NCI-H2196 treated with DMSO at 0.1 percent for 48 hours (cell line): Measurements from ENCODE around the gene SLC25A26.

Experiments used
- DNase-seq: peaks from one replicate; lab custom pipeline; 2025; ENCODE audit not compliant: unreplicated experiment; lab: John Stamatoyannopoulos, UW

The SLC25A26 gene

GRCh38 chr3:66317750-66318376, 97.1 kb downstream of the SLC25A26 start:
- no peak for DNase-seq

DNA sequence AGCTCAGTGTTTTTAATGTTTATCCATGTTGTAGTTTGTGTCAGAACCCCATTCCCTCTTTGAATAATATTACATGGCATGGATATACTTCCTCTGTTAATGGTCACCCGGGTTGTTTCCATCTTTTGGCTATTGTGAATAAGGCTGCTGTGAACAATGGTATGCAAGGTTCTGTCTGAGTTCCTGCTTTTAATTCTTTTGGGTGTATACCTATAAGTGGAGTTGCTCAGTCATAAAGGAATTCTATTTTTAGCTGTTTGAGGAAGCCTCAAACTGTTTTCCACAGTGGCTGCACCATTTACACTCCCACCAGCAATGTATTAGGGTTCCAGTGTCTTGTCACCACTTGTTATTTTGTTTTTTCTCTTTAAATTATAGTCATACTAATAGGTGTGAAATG, 99.6 kb downstream of the SLC25A26 start:
- DNase-seq, result no peak

GRCh38 chr3:66322436-66322835, 101.6 kb downstream of the SLC25A26 start:
- DNase-seq, result no peak

DNA sequence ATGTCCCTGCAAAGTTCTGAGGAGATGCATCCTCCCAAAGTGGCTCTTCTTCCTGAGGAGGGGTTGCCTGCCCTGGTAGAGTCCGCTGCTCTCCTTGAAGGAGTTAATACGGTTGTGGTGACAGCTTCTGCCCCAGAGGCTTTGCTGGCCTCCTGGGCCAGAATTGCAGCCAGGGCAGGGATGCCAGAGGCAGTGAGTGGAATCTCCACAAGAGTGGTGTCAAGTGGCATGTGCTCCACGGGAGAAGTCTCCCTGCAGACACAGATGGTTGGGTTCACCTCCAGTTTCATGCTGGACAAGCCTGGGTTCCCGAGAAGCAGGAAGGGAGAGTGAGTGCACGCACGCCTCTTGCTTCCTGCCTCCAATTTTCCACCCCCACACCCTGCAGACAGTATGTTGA, 105.5 kb downstream of the SLC25A26 start:
- no peak for DNase-seq

DNA sequence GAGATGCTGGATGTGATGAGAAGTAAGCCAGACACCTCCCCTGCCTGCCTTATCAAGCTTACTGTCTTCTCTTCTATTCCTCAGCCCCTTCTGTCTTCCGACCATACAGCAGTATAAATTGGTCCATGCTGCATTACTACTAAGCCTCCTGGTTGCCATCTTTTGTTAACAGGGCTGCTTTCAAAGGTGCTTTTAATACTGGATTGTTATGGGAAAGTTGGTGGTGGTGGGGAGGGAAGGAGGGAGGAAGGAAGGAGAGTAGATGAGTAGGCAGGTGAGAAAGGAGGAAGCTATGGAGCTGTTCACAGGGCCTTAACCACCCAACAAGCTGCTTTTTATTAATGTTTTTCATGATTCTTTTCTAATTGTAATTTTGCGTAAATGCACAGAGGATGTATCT, 114.9 kb downstream of the SLC25A26 start:
- DNase-seq, result no peak

- no peak for DNase-seq
Measured at GRCh38 chr3:66336333-66336766, 115.5 kb downstream of the SLC25A26 start.

DNA sequence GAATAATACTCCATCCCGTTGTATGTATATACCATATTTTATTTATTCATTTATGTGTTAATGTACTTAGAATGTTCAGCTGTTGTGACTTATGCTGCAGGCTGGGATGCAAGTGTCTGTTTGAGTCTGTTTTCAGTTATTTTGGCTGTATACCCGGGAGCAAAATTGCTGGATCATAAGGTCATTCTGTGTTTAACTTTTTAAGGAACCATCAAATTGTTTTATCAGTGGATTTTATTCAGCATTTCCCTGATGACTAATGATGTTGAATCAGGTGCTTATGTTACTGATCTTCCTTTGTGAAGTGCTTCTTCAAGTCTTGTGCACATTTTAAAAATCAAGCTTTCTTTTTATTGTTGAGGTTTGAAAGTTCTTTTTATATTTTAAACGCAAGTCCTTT, 118.1 kb downstream of the SLC25A26 start:
- DNase-seq, result no peak

GRCh38 chr3:66342717-66343356, 122.0 kb downstream of the SLC25A26 start:
- no peak for DNase-seq

- DNase-seq, result no peak
Measured at GRCh38 chr3:66344391-66344811, 123.6 kb downstream of the SLC25A26 start.

DNA sequence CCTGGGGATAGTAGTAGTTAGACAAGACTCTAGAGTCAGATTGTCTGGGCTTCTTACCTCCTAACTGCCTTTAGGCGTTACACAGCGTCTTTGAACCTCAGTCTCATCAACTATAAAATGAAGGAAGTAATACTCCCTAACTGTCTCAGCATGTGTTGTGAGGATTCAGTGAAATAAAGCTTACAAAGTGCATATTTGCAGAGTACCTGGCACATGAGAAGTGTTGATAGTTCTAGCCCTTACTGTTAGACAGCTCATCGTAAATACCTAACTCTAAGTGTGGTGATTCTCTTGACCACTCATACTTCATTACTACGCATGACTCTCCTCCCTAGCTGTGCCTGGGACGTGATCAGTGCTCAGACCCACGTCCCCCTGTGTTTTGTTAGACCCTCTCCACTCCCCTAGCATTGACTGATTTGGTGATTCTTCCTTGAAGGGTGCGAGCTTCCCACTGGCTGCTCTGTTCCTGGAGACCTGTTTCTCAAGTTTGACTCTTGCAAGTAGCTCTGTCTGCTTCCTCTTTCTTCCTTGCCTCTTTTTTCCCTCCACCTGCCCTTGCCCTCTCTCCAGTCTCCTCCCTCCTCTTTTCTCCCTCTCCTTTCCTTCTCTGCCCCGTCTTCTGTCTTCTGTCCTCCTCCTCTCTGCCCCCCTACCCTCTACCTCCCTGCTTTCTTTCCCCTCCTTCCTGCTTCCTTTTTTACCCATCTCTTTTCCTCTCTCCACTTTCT, 124.2 kb downstream of the SLC25A26 start:
- DNase-seq, result no peak

GRCh38 chr3:66348704-66349103, 127.9 kb downstream of the SLC25A26 start:
- no peak for DNase-seq

DNA sequence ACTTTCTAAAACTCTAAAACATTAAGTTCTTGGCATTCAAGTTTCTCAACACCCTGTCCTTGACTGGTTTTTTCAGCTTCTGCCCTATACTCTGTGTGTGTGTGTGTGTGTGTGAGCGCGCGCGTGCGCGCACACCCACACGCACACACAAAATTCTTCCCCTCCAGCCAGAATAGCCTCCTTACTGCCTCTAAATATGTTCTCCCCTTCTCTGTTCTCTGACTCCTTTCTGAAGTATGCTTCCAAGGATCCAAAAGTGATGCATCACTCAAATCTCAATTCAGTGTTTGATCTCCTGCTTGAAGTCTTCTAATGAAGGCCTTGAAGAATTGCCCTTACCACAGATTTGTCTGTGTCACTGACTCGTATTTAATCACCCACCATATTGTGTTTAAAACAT, 129.8 kb downstream of the SLC25A26 start:
- DNase-seq, result no peak

- no peak for DNase-seq
Measured at GRCh38 chr3:66353039-66353438, 132.2 kb downstream of the SLC25A26 start.

- no peak for DNase-seq
Measured at GRCh38 chr3:66353530-66353929, 132.7 kb downstream of the SLC25A26 start.

DNA sequence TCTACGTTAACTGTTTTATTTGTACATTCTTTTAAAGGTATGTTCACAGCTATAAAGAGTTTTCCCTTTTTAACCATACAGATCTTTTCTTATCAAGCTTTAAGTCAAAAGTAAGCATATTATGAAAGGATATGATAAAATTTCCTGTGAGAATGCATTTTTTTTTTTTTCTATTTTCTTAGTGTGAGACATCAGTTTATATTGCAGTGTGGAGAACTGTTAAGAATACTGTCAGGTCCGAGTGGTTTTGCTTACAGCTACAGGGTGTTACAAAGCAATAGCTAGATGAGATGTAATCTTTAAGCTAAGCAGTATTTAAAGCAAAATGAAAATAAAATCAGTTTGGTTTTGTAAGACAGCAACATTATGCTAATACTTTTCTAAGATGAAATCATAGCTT, 133.2 kb downstream of the SLC25A26 start:
- DNase-seq, result no peak

DNA sequence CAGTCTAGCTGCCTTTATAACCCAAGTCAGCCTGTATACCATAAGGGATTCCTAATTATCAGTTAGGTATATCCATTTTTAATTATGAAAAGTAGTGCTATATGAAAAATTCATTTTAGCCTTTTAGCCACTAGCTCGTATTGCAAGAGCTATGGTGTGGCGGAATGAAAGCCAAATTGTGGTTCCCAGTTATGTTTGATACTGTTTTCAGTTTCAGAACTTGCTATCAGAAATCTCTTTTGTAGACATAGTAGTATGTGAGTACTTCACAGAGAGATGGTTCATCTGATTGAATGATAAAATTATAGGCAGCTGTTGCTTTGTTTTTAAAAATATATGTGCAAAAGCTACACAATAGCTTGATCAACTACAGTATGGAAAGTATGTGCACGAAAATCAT, 134.6 kb downstream of the SLC25A26 start:
- DNase-seq, result no peak

GRCh38 chr3:66355997-66356396, 135.2 kb downstream of the SLC25A26 start:
- DNase-seq, result no peak

DNA sequence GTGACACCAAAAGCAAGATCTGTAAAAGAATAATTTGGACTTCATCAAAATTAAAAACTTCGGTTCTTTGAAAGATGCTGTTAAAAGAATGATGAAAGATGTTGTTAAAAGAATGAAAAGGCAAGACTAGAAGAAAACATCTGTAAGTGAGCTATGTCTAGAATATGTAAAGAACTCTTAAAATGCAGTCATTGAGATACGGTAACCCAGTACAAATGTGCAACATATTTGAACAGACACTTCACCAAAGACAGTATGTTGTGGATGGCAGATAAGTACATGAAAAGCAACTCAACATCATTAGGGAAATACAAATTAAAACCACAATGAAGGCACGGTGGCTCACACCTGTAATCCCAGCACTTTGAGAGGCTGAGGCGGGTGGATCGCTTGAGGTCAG, 140.6 kb downstream of the SLC25A26 start:
- DNase-seq, result no peak

GRCh38 chr3:66362541-66362941, 141.7 kb downstream of the SLC25A26 start:
- no peak for DNase-seq

- no peak for DNase-seq
Measured at GRCh38 chr3:66363148-66363547, 142.3 kb downstream of the SLC25A26 start.

DNA sequence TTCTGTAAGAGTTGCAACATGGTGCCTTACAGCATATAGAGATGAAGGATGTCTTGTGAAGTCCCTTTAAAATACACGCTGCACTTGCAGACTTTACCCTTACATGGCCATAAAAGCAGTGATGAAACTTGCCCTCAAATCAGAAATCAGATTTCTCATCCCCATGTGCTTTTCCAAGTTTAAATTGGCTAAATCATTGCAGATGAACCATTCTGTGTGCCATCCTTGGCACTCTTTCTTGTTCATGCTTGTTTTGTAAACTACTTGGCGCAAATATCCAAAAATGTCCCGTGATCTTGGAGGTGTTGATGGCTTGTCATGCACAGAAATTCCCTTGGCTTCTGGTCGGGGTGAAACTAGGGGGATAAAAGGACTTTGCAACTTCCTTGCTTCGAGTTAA, 144.3 kb downstream of the SLC25A26 start:
- no peak for DNase-seq

DNA sequence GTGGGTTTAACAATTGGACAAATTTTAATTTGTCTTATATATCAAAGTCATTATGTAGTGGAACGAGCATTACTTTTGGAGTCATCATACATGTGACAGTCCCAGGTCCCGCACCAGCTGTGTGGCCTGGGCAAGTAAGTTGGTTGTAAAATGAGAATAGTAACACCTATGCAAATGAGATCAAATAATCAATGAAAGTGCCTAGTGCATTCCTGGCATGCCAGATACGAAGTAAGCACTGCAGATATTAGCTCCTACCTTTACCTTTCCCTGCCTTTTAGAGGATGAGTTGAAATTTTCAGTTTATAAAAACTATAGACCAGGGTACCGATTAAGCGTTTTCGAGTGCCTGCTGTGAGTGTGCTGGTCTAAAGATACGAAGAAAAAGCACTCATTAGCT, 145.9 kb downstream of the SLC25A26 start:
- no peak for DNase-seq
